MM.1S (cell line): Measurements from ENCODE around the gene CIB2.

Source experiments
- DNase-seq: peaks from one replicate; pipeline ENCODE4 v3.0.0-alpha.2; 2015
- H2AFZ ChIP-seq: fragments of 300-600 bp; sonication (generic); 2 replicates; pipeline ENCODE4 v1.6.0; 2016; ENCODE audit warnings: antibody characterized with exemption, low read length
- H3F3A ChIP-seq: fragments of 300-600 bp; sonication (generic); 2 replicates; pipeline ENCODE4 v1.6.1; 2016; ENCODE audit warnings: mild to moderate bottlenecking, antibody characterized with exemption, low read length, moderate library complexity, mixed read lengths; ENCODE audit not compliant: insufficient read depth
- H3K27ac ChIP-seq: fragments of 300-600 bp; sonication (generic); 2 replicates; pipeline ENCODE4 v1.5.1; 2016; ENCODE audit warnings: mild to moderate bottlenecking, low read length
- H3K27me3 ChIP-seq: fragments of 300-600 bp; sonication (generic); replicated peaks from 2 replicates; pipeline ENCODE4 v1.6.0; 2016; ENCODE audit warnings: low read length; ENCODE audit not compliant: insufficient read depth
- H3K36me3 ChIP-seq: fragments of 300-600 bp; sonication (generic); replicated peaks from 2 replicates; pipeline ENCODE4 v1.6.1; 2016; ENCODE audit warnings: mild to moderate bottlenecking, low read length, mixed read lengths; ENCODE audit not compliant: insufficient read depth
- H3K4me1 ChIP-seq: fragments of 300-600 bp; sonication (generic); 2 replicates; pipeline ENCODE4 v1.6.1; 2016; ENCODE audit warnings: low read length, mixed read lengths
- H3K4me2 ChIP-seq: fragments of 300-600 bp; sonication (generic); 2 replicates; pipeline ENCODE4 v1.6.0; 2016; ENCODE audit warnings: low read depth, low read length
- H3K4me3 ChIP-seq: fragments of 300-600 bp; sonication (generic); 2 replicates; pipeline ENCODE4 v1.5.1; 2016; ENCODE audit warnings: low read length, mixed read lengths
- H3K79me2 ChIP-seq: fragments of 300-600 bp; sonication (generic); 2 replicates; pipeline ENCODE4 v1.6.1; 2016; ENCODE audit warnings: mixed run types, low read length, mixed read lengths
- H3K9ac ChIP-seq: fragments of 300-600 bp; sonication (generic); 2 replicates; pipeline ENCODE4 v1.6.1; 2016; ENCODE audit warnings: low read length, mixed read lengths
- H3K9me2 ChIP-seq: fragments of 300-600 bp; sonication (generic); replicated peaks from 2 replicates; pipeline ENCODE4 v1.6.1; 2016; ENCODE audit warnings: mild to moderate bottlenecking, low read length, mixed read lengths; ENCODE audit not compliant: insufficient read depth
- H3K9me3 ChIP-seq: fragments of 300-600 bp; sonication (generic); replicated peaks from 2 replicates; pipeline ENCODE4 v1.6.1; 2016; ENCODE audit warnings: mild to moderate bottlenecking, low read length, mixed read lengths; ENCODE audit not compliant: insufficient read depth
- H4K20me1 ChIP-seq: fragments of 300-600 bp; sonication (generic); 2 replicates; pipeline ENCODE4 v1.6.1; 2016; ENCODE audit warnings: mild to moderate bottlenecking, low read length, moderate library complexity, mixed read lengths; ENCODE audit not compliant: insufficient read depth
- EZH2 ChIP-seq: fragments of 300-600 bp; sonication (generic); optimal IDR thresholded peaks from 2 replicates; pipeline ENCODE3; 2017; ENCODE audit warnings: low read depth, mild to moderate bottlenecking, antibody characterized with exemption, low read length, mixed read lengths
- EZH2phosphoT487 ChIP-seq: fragments of 300-600 bp; sonication (generic); IDR thresholded peaks from 2 replicates; pipeline ENCODE4 v1.6.1; 2018; ENCODE audit warnings: antibody characterized with exemption, low read length
- TF ChIP-seq, protein P1 (sequence below): fragments of 300-600 bp; sonication (generic); IDR thresholded peaks from 2 replicates; pipeline ENCODE4 v1.5.1; 2016; ENCODE audit warnings: antibody characterized with exemption, low read length, mixed read lengths

The CIB2 gene

DNA sequence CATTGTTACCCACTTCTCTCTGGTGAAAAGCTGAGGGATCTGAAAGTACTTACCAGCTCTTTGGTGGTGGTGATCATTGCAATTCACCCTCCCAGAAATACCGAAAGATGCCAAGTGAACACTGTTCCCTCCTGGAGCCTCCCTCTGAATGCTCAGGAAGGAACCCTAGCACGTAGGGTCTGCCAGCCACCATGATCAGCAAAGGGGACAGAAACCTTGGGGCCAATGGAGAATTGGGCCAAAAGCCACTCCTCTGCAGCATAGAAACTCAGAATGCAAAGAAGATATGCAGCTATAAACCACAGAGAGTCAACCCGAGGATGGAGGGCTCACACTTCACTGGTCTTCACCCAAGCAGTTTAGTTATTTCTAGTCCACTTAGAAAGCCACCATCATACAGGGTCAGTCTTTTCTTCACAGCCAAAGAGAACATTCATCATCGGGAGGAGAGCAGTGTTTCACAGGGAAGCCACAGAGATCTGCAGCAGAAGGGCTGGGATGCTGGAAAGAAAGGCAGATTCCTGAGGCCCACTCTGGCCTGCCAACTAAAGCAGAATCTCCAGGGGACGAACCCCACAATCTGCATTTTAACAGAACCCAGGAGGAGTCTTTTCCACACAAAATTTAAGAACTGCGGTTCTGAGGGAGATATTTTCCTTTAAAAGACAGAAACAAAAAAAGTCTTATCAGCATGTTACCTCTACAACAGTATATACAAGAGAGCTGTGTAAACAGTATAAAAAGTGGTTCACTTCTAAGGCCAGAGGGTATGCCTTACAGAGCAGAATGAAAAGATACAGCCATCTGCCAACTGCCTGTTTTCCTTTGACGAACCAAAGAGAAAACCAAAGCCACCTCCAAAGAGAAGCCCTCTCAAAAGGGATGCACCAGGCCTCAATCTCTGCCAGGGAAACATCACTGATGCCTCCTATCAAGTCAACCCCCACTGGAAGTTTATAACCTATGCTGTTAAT, 65.0 kb downstream of the CIB2 start:
- DNase-seq = peak; percentile 58
- no peaks in the 10 kb centered on the region for H3K27me3 ChIP-seq
- no peaks in the 10 kb centered on the region for H3K9me2 ChIP-seq
- TF ChIP-seq EZH2 = no peak
- TF ChIP-seq EZH2phosphoT487 = no peak
- TF ChIP-seq, protein P1, sequence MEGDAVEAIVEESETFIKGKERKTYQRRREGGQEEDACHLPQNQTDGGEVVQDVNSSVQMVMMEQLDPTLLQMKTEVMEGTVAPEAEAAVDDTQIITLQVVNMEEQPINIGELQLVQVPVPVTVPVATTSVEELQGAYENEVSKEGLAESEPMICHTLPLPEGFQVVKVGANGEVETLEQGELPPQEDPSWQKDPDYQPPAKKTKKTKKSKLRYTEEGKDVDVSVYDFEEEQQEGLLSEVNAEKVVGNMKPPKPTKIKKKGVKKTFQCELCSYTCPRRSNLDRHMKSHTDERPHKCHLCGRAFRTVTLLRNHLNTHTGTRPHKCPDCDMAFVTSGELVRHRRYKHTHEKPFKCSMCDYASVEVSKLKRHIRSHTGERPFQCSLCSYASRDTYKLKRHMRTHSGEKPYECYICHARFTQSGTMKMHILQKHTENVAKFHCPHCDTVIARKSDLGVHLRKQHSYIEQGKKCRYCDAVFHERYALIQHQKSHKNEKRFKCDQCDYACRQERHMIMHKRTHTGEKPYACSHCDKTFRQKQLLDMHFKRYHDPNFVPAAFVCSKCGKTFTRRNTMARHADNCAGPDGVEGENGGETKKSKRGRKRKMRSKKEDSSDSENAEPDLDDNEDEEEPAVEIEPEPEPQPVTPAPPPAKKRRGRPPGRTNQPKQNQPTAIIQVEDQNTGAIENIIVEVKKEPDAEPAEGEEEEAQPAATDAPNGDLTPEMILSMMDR = no peak
- no peaks in the 10 kb centered on the region for H3K36me3 ChIP-seq
- H4K20me1 ChIP-seq = no peaks in the 10 kb centered on the region
- H3K4me2 ChIP-seq = peak overlapping the region; percentile 81
- no peak overlapping the region for H2AFZ ChIP-seq
- peaks cover 76% of the 10 kb centered on the region for H3K4me1 ChIP-seq
- H3F3A ChIP-seq = peaks cover 49% of the 10 kb centered on the region
- H3K79me2 ChIP-seq = peaks cover 84% of the 10 kb centered on the region
- H3K9me3 ChIP-seq = no peaks in the 10 kb centered on the region
- peak overlapping the region; percentile 56; the same call in 1 of the 2 replicates for H3K27ac ChIP-seq
- H3K4me3 ChIP-seq = peak overlapping the region; percentile 25
- no peak overlapping the region for H3K9ac ChIP-seq

- H3K4me3 ChIP-seq = peak overlapping the region; percentile 25
- peaks cover 75% of the 10 kb centered on the region for H3K4me1 ChIP-seq
- H3K4me2 ChIP-seq = peak overlapping the region; percentile 81
- H2AFZ ChIP-seq = no peak overlapping the region
- no peaks in the 10 kb centered on the region for H3K27me3 ChIP-seq
- no peaks in the 10 kb centered on the region for H3K36me3 ChIP-seq
- H3K9ac ChIP-seq = no peak overlapping the region
- no peaks in the 10 kb centered on the region for H4K20me1 ChIP-seq
- DNase-seq = peak; percentile 67
- H3K9me2 ChIP-seq = no peaks in the 10 kb centered on the region
- TF ChIP-seq EZH2phosphoT487 = no peak
- TF ChIP-seq, protein P1 = no peak
- TF ChIP-seq EZH2 = no peak
- H3K79me2 ChIP-seq = peaks cover 86% of the 10 kb centered on the region
- H3F3A ChIP-seq = peaks cover 49% of the 10 kb centered on the region
- H3K27ac ChIP-seq = peak overlapping the region; percentile 56; the same call in 1 of the 2 replicates
- H3K9me3 ChIP-seq = no peaks in the 10 kb centered on the region
These were observed 65.9 kb downstream of the CIB2 start for GRCh38 chr15:78065284-78065872.

DNA sequence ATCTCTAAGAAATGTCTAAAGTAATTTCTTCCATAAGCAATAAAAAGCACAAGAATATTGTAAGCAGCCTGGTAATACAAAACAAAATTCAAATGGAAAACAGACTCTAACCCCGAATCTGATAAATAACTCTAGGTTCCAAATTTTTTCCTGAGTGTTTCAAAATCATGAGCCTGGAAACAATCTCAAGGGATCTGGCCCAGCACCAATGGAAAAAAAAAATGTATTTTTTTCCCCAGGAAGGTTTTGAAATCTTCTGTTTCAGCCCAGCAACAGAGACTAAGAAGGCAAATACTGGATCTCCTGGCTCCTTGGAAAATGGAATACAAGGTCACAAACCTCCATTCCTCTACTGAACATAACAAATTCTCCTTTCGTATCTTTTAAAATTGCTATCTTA, 66.7 kb downstream of the CIB2 start:
- DNase-seq = no peak
- Histone ChIP-seq H3K36me3 (no peaks in the 10 kb centered on the region), H3K79me2 (peaks cover 86% of the 10 kb centered on the region), H3K9ac (no peak overlapping the region), H3F3A (peaks cover 49% of the 10 kb centered on the region), H3K27me3 (no peaks in the 10 kb centered on the region), H3K9me3 (no peaks in the 10 kb centered on the region), H3K4me2 (peak overlapping the region; percentile 81), H3K27ac (peak overlapping the region; percentile 56; the same call in 1 of the 2 replicates), H3K4me1 (peaks cover 67% of the 10 kb centered on the region), H4K20me1 (no peaks in the 10 kb centered on the region), H3K4me3 (0 out of 2 replicates have a peak overlapping the region, but pooled peaks have one; percentile 25), H2AFZ (no peak overlapping the region), H3K9me2 (no peaks in the 10 kb centered on the region)
- TF ChIP-seq EZH2phosphoT487 (no peak), EZH2 (no peak)
- TF ChIP-seq, protein P1 = no peak
